Anterior cingulate cortex (tissue), 58 donors: ENCODE measurements around the gene CCL14.
"Not testable (repeated sequence)": the region's sequence is repeated elsewhere in the genome, so short reads cannot be mapped to it uniquely, and the experiment has no call there.

Experiments
- DNase-seq, 58 donors: peaks; one replicate each; lab custom pipeline; 2025; lab: John Stamatoyannopoulos, UW

The CCL14 gene

DNA sequence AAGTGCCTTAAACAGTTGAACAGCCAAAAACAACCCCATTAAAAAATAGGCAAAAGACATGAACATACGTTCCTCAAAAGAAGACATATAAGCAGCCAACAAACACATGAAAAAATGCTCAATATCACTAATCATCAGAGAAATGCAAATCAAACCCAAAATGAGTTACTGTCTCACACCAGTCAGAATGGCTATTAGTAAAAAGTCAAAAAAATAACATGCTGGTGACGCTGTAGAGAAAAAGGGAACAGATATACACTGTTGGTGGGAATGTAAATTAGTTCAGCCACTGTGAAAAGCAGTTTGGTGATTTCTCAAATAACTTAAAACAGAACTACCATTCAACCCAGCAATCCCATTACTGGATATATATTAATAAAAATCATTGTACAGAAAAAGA lies 8.8 kb upstream of the CCL14 start:
- DNase-seq, result not testable (repeated sequence)

GRCh38 chr17:35991075-35991474 lies 4.5 kb upstream of the CCL14 start:
- no peak for DNase-seq

DNA sequence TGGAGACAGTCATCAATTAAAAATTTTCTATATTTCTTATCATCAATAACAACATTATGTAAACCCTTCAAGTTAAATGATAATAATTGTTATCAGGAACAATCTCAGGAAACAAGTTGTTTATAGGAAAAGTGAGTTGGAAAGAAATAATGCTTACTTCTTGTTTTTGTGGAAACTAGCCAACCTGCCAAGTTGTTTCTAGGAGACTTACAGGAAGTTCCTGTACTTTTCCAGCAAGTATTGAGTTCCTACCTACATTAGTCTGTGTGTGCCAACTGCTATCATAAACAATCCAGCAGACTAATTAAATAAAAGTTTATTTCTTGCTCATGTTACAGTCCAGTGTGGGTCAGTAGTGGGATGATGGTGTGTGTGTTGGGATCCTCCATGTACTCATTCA lies 1.6 kb upstream of the CCL14 start:
- no peak for DNase-seq

- DNase-seq, result no peak
These were observed 2.4 kb downstream of the CCL14 start for GRCh38 chr17:35984140-35984539.

- no peak for DNase-seq
These were observed 3.9 kb downstream of the CCL14 start for GRCh38 chr17:35982409-35983191.

DNA sequence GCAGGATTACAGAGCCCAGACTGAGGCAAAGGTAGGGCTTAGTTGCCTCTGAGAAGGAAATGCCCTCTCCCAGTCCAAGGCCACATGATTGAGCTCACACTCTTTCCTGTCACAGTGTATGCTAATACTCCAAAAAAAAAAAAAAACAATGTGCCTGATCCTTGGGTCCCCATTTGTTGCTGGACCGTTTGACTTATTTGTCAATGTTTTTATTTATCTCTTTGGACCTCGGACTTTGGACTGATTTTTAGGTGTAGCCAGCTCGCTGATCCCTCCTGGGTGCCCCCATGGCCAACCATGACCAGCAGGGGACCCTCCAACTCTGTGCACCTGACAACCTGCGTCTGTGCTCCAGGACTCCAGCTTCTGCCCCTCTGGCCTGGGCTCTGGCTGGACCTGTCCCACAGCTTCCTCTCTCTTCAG lies 4.6 kb downstream of the CCL14 start:
- DNase-seq, result no peak

- DNase-seq, result no peak
These were observed 5.3 kb downstream of the CCL14 start, which contains the start of gene CCL16 for GRCh38 chr17:35981246-35981645. Gene CCL16 (minus strand): TSS chr17:35981497. CDS start chr17:35981420, 77 bp downstream.

DNA sequence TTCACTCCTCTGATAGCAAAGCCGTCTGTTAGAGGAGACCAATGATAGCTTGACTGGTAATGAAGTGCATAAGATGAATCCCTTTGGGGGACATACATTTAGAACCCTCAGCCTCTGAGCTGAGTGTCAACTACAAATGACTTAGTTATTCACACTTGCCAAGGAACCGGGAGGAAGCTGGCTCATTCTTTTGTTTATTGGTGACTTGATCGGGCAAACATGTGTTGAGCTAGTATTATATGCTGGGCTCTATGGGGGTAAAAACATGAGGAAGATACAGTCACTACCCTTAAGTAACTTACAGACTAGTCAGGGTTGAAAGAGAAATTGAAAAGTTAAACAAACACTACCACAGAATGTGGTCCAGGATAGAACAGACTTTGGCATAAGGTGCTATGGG lies 8.2 kb downstream of the CCL14 start:
- DNase-seq, result no peak

GRCh38 chr17:35977509-35977908 lies 9.0 kb downstream of the CCL14 start:
- DNase-seq, result no peak

DNA sequence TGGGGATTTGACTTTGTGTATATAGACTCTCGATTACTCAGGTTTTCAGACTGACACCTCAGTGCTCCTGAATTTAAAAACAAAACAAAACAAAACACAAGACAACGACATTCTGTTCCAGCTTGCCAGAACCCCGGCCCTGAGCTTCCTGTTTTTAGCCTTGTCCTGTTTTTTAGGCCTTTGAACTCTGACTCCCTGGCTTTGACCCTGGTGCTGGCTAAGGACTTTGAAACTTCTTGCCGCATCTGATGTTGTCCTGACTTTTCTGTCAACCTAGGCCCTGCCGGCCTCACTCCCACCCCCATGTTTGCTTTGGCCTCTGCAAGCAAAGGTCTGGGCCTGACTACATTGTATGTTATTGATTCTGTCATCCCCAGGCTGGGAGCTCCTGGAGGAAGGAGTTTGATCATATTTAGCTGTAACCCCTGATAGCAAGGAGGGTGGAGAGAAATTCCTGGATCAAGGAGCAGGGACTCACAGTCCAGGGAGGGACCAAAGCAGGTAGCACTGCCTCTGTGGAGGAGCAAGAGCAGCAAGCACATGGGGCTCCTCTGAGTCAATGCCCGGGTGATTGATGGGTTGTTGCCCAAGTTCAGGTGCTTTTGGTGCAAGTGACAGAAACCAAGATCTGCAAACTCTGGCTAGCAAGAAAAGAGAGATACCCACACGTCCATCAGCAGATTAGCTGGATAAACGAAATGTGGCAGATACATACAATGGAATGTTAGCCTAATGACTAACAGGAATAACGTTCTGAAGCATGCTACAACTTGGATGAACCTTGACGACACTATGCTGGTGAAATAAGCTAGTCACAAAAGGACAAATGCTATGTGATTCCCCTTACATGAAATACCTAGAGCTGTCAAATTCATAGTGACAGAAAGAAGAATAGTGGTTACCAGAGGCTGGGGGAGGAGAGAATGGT lies 12.9 kb downstream of the CCL14 start:
- DNase-seq, result no peak

GRCh38 chr17:35972945-35973332 lies 13.6 kb downstream of the CCL14 start:
- no peak for DNase-seq

DNA sequence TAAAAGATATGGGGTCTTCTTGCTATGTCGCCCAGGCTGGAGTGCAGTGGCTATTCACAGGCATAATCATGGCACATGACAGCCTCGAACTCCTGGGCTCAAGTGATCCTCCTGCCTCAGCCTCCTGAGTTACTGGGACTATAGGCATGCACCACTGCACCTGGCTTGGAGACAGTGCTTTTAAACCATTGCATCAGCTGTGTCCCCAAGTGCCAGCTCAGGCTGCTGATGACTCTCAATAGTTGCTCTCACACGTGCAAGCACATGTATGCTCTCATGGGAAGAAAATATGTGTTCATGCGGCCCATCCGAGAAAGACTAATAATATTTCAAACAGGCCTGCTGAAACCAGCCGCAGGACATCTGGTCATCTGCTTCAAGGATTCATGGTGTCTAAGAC lies 14.0 kb downstream of the CCL14 start:
- DNase-seq, result no peak

DNA sequence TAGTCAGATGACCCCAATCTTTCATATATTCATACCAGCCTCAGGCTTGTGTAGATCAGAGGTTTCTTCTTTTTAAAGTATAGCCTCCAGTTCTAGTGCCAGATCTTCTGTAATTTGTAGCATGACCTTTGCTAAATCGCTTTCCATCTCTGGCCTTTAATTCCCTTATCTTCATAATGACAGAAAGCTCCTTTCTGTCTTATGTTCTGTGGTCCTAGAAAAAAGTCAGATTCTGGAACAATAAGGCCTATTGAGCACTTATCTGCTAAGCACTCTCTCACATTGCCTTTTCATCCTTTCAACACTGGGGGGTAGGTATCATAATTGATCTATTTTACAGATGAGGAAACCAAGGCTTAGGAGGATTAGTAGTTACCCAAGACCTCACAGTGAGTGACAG lies 14.5 kb downstream of the CCL14 start:
- no peak for DNase-seq

DNA sequence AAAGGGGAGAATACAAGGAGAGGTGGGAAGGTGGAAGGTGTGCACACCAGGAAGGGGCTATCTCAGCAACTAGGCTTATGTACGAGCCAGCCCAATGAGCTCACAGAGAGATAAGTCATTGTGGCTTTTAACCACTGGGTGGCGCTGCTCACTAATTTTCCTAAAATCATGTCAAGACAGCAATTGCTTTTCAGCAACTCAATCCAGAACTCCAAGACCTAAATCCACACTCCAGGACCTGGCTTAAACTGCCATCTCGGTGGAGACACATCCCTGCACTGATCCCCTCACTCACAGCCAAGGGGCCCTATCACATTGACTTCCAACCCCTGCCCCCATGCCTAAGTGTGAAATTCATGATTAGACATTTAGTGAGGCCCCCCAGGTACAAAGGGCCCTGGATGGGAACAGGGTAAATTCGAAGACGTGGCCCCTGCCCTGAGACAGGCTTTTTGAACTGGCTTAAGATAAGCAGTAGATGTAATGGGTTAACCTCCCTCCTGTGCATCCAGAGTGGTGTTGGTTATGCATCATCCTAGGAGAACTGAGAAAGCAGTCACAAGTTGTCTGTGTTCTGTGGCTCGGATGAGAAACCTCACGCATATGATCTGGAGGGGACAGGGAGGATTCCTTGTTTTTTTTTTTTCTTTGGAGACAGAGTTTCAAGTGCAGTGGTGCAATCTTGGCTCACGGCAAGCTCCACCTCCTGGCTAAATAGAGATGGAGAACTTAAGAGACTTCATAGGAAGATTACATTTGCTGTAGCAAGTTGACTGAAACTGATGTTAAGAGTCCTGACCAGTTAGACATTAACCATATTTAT lies 16.8 kb downstream of the CCL14 start:
- DNase-seq, result peak in 56 of 58 donors; percentile 2 to 88 (median 43)

- DNase-seq, result no peak
These were observed 17.9 kb downstream of the CCL14 start for GRCh38 chr17:35968520-35969054.

GRCh38 chr17:35965272-35965671 lies 21.3 kb downstream of the CCL14 start:
- no peak for DNase-seq

DNA sequence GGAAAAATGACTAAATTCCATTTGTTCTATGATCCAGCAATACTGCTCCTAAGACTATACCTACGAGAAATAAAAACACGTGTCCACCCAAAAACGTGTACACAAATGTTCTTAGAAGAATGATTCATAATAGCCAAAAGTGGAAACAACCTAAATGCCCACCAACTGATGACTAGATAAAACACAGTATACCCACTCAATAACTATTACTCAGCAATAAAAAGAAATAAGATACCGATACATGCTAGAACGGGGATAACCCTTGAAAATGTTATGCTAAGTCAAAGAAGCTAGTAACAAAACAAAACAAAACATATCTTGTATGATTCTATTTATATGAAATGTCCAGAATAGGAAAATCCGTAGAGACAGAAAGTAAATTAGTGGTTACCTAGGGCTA lies 22.9 kb downstream of the CCL14 start:
- DNase-seq, result no peak

DNA sequence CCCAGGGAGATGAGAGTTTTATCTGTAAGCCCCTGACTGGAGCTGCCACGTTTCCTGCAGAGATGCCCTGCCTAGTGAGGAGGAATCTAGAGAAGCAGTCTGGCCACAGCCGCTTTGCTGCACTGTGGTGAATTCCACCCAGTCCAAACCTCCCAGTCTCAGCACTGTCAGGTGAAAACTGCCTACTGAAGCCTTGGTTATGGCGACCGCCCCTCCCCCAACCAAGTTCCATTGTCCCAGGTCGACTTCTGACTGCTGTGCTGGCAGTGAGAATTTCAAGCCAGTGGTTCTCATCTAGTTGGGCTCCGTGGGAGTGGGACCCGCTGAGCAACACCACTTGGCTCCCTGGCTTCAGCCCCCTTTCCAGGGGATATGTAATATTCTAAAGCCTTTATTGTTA lies 32.8 kb downstream of the CCL14 start:
- no peak for DNase-seq

GRCh38 chr17:35949401-35949800 lies 37.1 kb downstream of the CCL14 start:
- DNase-seq, result no peak

- no peak for DNase-seq
These were observed 38.4 kb downstream of the CCL14 start for GRCh38 chr17:35948092-35948491.
